Stomach (tissue), 19 donors: ENCODE results near the gene APEX1. TPM values are rescaled to one million over a fixed set of nuclear protein-coding genes. Genes with fewer than 3 reads are reported as not detected.

ENCODE experiments used
- DNase-seq, 2 donors: peaks; one replicate each; pipeline versions ENCODE4 v3.0.0 to v3.0.0-alpha.2; 2013 to 2019
- H3K27ac ChIP-seq, 5 donors: fragments of 200-600 bp in 4 of 5; sonication (generic) in 4 of 5; one replicate each; pipeline ENCODE4 v1.5.1; 2013 to 2019; ENCODE audit warnings: mild to moderate bottlenecking in 1 of 5, moderate library complexity in 1 of 5
- H3K27me3 ChIP-seq, 3 donors: fragments of 200-600 bp; sonication (generic); one replicate each; pipeline ENCODE4 v1.5.1; 2017 to 2019; ENCODE audit warnings: mixed run types in 1 of 3
- H3K36me3 ChIP-seq, 4 donors: fragments of 200-600 bp; sonication (generic); 1 replicate in 3 of 4; 2 replicates in 1 of 4; pipeline ENCODE4 v1.5.1; 2016 to 2019
- H3K4me1 ChIP-seq, 4 donors: fragments of 200-600 bp; sonication (generic); one replicate each; pipeline ENCODE4 v1.5.1; 2016 to 2019
- H3K4me3 ChIP-seq, 4 donors: fragments of 200-600 bp; sonication (generic) in 3 of 4; one replicate each; pipeline ENCODE4 v1.5.1; 2016 to 2019; ENCODE audit warnings: mild to moderate bottlenecking in 1 of 4
- H3K9me3 ChIP-seq, 4 donors: fragments of 200-600 bp; sonication (generic); one replicate each; pipeline ENCODE4 v1.5.1; 2016 to 2019
- CTCF ChIP-seq, 7 experiments: fragments of 450-650 bp in 4 of 7; fragments of 200-600 bp in 3 of 7; sonication (generic) in 3 of 7; IDR thresholded peaks; one replicate each; pipeline ENCODE4 v1.5.1; 2016 to 2019; ENCODE audit warnings: antibody characterized with exemption in 7 of 7, control low read depth in 2 of 7, mild to moderate bottlenecking in 1 of 7
- EP300 ChIP-seq: sonication (generic); formaldehyde crosslinking; IDR thresholded peaks from one replicate; pipeline ENCODE4 v1.6.1; 2017; ENCODE audit warnings: antibody characterized with exemption
- POLR2A ChIP-seq, 4 donors: fragments of 450-650 bp; IDR thresholded peaks; one replicate each; pipeline ENCODE4 v1.6.1; 2016; ENCODE audit warnings: antibody characterized with exemption in 4 of 4, control low read depth in 2 of 4, mild to moderate bottlenecking in 1 of 4, moderate library complexity in 1 of 4
- POLR2AphosphoS5 ChIP-seq, 3 donors: sonication (generic); formaldehyde crosslinking; IDR thresholded peaks; one replicate each; pipeline ENCODE4 v1.6.1; 2016; ENCODE audit warnings: antibody characterized with exemption in 3 of 3
- WGBS, 5 donors: extraction: QIAGEN DNeasy Blood & Tissue Kit in 3 of 5; methylation state at CpG; one replicate each; pipeline versions ENCODE4 v1.1.5 to v1.1.7; 2013 to 2018; 5-methylcytosine and 5-hydroxymethylcytosine counted together
- intact Hi-C: fragments of 100-400 bp; cut with DNase I; formaldehyde crosslinking; loops from one replicate; pipeline ENCODE4 v1.15.1; 2023; ENCODE audit warnings: low total_unique reads
- long read RNA-seq, 10 donors: transcript quantifications; one replicate each; lab custom pipeline, GENCODE V29; 2026
- polyA plus RNA-seq, 3 donors: library from polyadenylated mRNA; stranded (reverse); fragments of 200-250 nt; gene quantifications; one replicate each; pipeline ENCODE4 v1.2.3, GENCODE V29; 2013
- total RNA-seq, 5 donors: library from RNA; depleted of rRNA; stranded (reverse); fragments of >200 nt; gene quantifications; one replicate each; pipeline versions ENCODE4 v1.1.0 to v1.2.3, GENCODE V29; 2014 to 2016
- donor health status: healthy with polysubstance abuse.
- donor health status: Bipolar disorder and iron deficiency.
- donor health status: healthy.

APEX1 gene
- total RNA-seq (100 to 1,000 TPM in 4 of 5 donors, 10 to 100 TPM in 1; 70.1 to 219 (median 149) TPM), polyA plus RNA-seq (100 to 1,000 TPM; 104 to 148 (median 118) TPM)
- long read RNA-seq, donor 1, transcript APEX1-201 (5 exons, 1,484 nt): major isoform, 13 of 24 reads
- long read RNA-seq, donor 1, transcript APEX1-205 (4 exons, 1,603 nt): minor isoform, 5 of 24 reads
- long read RNA-seq, donor 1, partial matches to known transcripts: 0 of 24 reads
- long read RNA-seq, donor 1, other reads (novel, unspliced or antisense): 0 of 24 reads
- long read RNA-seq, donor 2, transcript APEX1-202 (5 exons, 1,387 nt): minor isoform, 5 of 53 reads
- long read RNA-seq, donor 2, transcript APEX1-210 (5 exons, 1,437 nt): minor isoform, 7 of 53 reads
- long read RNA-seq, donor 2, transcript APEX1-201 (5 exons, 1,484 nt): major isoform, 28 of 53 reads
- long read RNA-seq, donor 2, partial matches to known transcripts: 6 of 53 reads
- long read RNA-seq, donor 2, other reads (novel, unspliced or antisense): 0 of 53 reads
- long read RNA-seq, donor 3, transcript APEX1-201 (5 exons, 1,484 nt): major isoform, 24 of 65 reads
- long read RNA-seq, donor 3, partial matches to known transcripts: 29 of 65 reads
- long read RNA-seq, donor 3, other reads (novel, unspliced or antisense): 0 of 65 reads
- long read RNA-seq, donor 4, partial matches to known transcripts: 0 of 6 reads
- long read RNA-seq, donor 4, other reads (novel, unspliced or antisense): 0 of 6 reads
- long read RNA-seq, donor 5, transcript APEX1-216 (3 exons, 1,803 nt): minor isoform, 8 of 90 reads
- long read RNA-seq, donor 5, transcript APEX1-210 (5 exons, 1,437 nt): minor isoform, 7 of 90 reads
- long read RNA-seq, donor 5, transcript APEX1-205 (4 exons, 1,603 nt): minor isoform, 7 of 90 reads
- long read RNA-seq, donor 5, transcript APEX1-201 (5 exons, 1,484 nt): major isoform, 40 of 90 reads
- long read RNA-seq, donor 5, partial matches to known transcripts: 24 of 90 reads
- long read RNA-seq, donor 5, other reads (novel, unspliced or antisense): 0 of 90 reads
- long read RNA-seq, donor 6, transcript APEX1-201 (5 exons, 1,484 nt): major isoform, 88 of 205 reads
- long read RNA-seq, donor 6, transcript APEX1-210 (5 exons, 1,437 nt): minor isoform, 23 of 205 reads
- long read RNA-seq, donor 6, transcript APEX1-205 (4 exons, 1,603 nt): minor isoform, 20 of 205 reads
- long read RNA-seq, donor 6, transcript APEX1-216 (3 exons, 1,803 nt): minor isoform, 18 of 205 reads
- long read RNA-seq, donor 6, partial matches to known transcripts: 45 of 205 reads
- long read RNA-seq, donor 6, other reads (novel, unspliced or antisense): 0 of 205 reads
- long read RNA-seq, donor 7, transcript APEX1-205 (4 exons, 1,603 nt): minor isoform, 6 of 40 reads
- long read RNA-seq, donor 7, transcript APEX1-201 (5 exons, 1,484 nt): major isoform, 26 of 40 reads
- long read RNA-seq, donor 7, partial matches to known transcripts: 0 of 40 reads
- long read RNA-seq, donor 7, other reads (novel, unspliced or antisense): 0 of 40 reads
- long read RNA-seq, donor 8, transcript APEX1-201 (5 exons, 1,484 nt): major isoform, 31 of 142 reads
- long read RNA-seq, donor 8, transcript APEX1-210 (5 exons, 1,437 nt): minor isoform, 10 of 142 reads
- long read RNA-seq, donor 8, transcript APEX1-216 (3 exons, 1,803 nt): minor isoform, 12 of 142 reads
- long read RNA-seq, donor 8, transcript APEX1-205 (4 exons, 1,603 nt): minor isoform, 9 of 142 reads
- long read RNA-seq, donor 8, partial matches to known transcripts: 74 of 142 reads
- long read RNA-seq, donor 8, other reads (novel, unspliced or antisense): 0 of 142 reads
- long read RNA-seq, donor 9, transcript APEX1-201 (5 exons, 1,484 nt): major isoform, 22 of 63 reads
- long read RNA-seq, donor 9, transcript APEX1-205 (4 exons, 1,603 nt): minor isoform, 7 of 63 reads
- long read RNA-seq, donor 9, transcript APEX1-210 (5 exons, 1,437 nt): minor isoform, 6 of 63 reads
- long read RNA-seq, donor 9, partial matches to known transcripts: 22 of 63 reads
- long read RNA-seq, donor 9, other reads (novel, unspliced or antisense): 0 of 63 reads
- long read RNA-seq, donor 10, transcript APEX1-201 (5 exons, 1,484 nt): major isoform, 14 of 32 reads
- long read RNA-seq, donor 10, transcript APEX1-210 (5 exons, 1,437 nt): minor isoform, 5 of 32 reads
- long read RNA-seq, donor 10, partial matches to known transcripts: 10 of 32 reads
- long read RNA-seq, donor 10, other reads (novel, unspliced or antisense): 0 of 32 reads

GRCh38 chr14:20454516-20455354 lies at the start of gene APEX1, which contains the start of gene OSGEP:
TSS of gene APEX1 (plus strand) at chr14:20455226. CDS start at chr14:20455646, 420 bp downstream.
TSS of gene OSGEP (minus strand) at chr14:20454812. CDS start at chr14:20454683, 129 bp downstream.
- Histone ChIP-seq H3K27me3 (no peaks in the 10 kb centered on the region), H3K36me3 (peaks cover 47 to 67% (median 62%) of the 10 kb centered on the region in 4 donors), H3K9me3 (no peaks in the 10 kb centered on the region), H3K4me1 (peaks cover 28 to 61% (median 54%) of the 10 kb centered on the region in 4 donors), H3K27ac (peak within 1 kb of the TSS; percentile 90 to 96 (median 95)), H3K4me3 (peak within 1 kb of the TSS; percentile 68 to 83 (median 74))
- TF ChIP-seq POLR2AphosphoS5 (IDR thresholded peaks at IDR 0.05) (peak; percentile 89 to 96 (median 92)), POLR2A (IDR thresholded peaks at IDR 0.05) (peak in 2 of 4 donors; percentile 3 to 60), EP300 (peak; percentile 13), CTCF (IDR thresholded peaks at IDR 0.05) (no peak)
- peak; percentile 98 to 100 for DNase-seq
- 0% methylated on average over 50 to 56 of the region's 56 CpGs for WGBS, 5 donors
- intact Hi-C loops: no loop called here

- DNase-seq: no peak
- intact Hi-C loops: no loop called here
- Histone ChIP-seq H3K4me1 (peaks cover 9 to 35% (median 26%) of the 10 kb centered on the region in 4 donors), H3K27ac (no peak overlapping the region), H3K9me3 (no peaks in the 10 kb centered on the region), H3K36me3 (peaks cover 37 to 48% (median 46%) of the 10 kb centered on the region in 4 donors), H3K4me3 (no peak overlapping the region), H3K27me3 (no peaks in the 10 kb centered on the region)
- WGBS, 5 donors: 84 to 90% (median 86%) methylated on average over 2 of the region's 2 CpGs
- TF ChIP-seq POLR2A (IDR thresholded peaks at IDR 0.05) (no peak), EP300 (no peak), POLR2AphosphoS5 (IDR thresholded peaks at IDR 0.05) (no peak), CTCF (IDR thresholded peaks at IDR 0.05) (no peak)
Measured at GRCh38 chr14:20409226-20409625, 45.8 kb upstream of the APEX1 start.
